MV-4-11 (cell line): ENCODE data around the gene SLC5A1.
A peak's percentile ranks its signal among the peaks of the same experiment; 100 is the strongest.

Source experiments
- DNase-seq: peaks from one replicate; lab custom pipeline; 2025; lab: John Stamatoyannopoulos, UW

The SLC5A1 gene

GRCh38 chr22:32042924-32043323 lies at the start of gene SLC5A1:
SLC5A1 (plus strand) TSS chr22:32043261; CDS start chr22:32043282, 21 bp downstream.
- DNase-seq = no peak

GRCh38 chr22:31995046-31995445 lies 48.0 kb upstream of the SLC5A1 start:
- no peak for DNase-seq

DNA sequence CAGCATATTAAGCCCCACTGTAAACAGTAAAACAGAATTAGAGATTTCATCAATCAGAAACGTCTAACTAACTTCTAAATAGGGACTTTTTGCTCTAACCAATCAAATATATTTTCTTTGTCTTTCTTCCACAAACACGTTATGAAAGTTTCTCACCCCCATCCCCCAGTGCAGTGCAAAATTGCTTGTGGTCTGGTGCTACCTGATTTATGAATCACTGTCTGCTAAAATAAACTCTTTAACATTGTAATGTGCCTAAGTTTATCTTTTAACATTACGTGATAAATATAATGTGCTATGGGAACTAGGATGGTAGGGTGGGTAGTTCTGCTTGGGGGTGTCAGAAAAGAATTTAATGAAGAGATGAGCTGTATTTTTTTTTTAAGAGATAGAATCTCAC lies 47.3 kb upstream of the SLC5A1 start:
- DNase-seq = no peak

- no peak for DNase-seq
Measured at GRCh38 chr22:31998784-31999385, 44.2 kb upstream of the SLC5A1 start.

DNA sequence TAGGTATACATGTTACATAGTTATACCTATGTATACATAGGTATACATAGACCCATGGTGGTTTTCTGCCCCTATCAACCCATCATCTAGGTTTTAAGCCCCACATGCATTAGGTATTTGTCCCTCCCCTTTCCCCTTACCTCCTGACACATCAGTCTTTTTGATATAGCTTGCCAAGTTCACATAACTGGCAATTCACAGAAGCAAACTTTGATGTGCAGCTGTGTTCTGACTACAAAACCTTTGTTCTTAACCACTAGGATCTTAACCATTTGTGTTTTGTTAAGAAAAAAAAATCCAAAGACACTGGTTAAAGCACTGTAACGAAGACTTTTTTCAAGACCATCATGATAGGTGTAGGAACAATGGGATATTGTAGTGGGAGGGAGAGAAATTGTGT lies 42.9 kb upstream of the SLC5A1 start:
- no peak for DNase-seq

DNA sequence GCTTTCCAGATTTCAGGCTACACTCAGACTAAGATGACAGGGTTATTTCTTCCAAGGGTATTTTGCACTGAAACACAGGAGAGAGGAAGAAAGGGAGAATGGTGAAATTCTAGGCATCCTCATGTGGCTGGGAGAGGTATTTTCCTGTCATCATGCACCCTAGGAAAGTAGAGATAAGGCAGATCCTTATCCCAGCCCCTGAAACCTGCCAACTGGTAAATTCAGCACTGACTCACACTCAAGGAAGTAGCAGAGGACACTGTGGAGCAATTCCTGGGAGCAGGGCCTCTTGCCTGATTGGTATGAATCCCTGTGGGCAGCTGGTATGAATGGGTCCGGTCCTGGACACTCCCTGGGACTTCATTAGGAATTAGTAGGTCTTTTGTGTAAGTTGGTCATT lies 37.6 kb upstream of the SLC5A1 start:
- no peak for DNase-seq

DNA sequence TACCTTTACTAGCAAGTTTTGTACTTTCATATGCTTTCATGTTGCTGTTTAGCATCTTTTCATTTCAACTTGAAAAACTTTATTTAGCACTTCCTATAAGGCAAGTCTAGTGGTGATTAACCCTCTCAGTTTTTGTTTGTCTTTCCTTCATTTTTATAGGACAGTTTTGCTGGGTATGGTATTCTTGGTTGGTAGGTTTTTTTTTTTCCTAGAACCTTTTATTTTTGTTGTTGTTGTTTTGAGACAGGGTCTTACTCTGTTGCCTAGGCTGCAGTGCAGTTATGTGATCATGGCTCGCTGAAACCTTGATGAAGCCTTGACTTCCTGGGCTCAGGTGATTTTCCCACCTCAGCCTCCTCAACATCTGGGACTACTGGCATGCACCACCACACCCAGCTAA lies 29.9 kb upstream of the SLC5A1 start:
- no peak for DNase-seq

- DNase-seq = peak; percentile 57
Measured at GRCh38 chr22:32016081-32016480, 27.0 kb upstream of the SLC5A1 start.

DNA sequence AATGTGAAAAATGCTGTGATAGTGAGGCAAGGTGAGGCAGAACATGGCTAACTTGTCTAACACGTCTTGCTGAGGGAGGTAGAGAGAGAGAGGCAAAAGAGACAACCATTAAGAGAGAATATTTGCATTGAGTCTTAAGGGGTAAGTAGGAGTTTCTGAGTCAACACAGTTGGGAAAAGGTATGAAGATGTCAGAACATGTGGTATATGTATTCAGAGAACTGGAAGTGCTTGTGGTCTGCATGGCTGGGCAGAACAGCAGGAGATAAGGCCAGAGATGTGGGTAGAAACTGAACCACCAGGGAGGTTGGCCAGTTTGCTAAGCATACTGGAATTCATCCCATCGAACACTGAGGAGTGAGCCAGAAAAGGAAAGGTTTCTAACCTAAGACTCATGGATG lies 25.0 kb upstream of the SLC5A1 start:
- peak; percentile 61 for DNase-seq

GRCh38 chr22:32020117-32020516 lies 22.9 kb upstream of the SLC5A1 start:
- DNase-seq = peak; percentile 54

DNA sequence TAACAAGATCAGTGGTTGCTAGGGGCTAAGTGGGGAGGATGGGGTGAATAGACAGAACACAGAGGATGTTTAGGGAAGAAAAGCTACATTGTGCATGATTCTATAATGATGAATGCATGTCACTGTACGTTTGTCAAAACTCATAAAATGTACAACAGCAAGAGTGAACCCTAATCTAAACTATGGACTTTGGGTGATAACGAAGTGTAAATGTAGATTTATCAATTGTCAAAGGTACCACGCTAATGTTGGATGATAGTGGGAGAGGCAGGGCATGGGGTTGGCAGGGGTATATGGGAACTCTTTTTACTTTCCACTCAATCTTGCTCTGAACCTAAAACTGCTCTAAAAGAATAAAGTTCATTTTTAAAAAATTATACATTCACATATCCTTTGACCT lies 21.3 kb upstream of the SLC5A1 start:
- DNase-seq = no peak

DNA sequence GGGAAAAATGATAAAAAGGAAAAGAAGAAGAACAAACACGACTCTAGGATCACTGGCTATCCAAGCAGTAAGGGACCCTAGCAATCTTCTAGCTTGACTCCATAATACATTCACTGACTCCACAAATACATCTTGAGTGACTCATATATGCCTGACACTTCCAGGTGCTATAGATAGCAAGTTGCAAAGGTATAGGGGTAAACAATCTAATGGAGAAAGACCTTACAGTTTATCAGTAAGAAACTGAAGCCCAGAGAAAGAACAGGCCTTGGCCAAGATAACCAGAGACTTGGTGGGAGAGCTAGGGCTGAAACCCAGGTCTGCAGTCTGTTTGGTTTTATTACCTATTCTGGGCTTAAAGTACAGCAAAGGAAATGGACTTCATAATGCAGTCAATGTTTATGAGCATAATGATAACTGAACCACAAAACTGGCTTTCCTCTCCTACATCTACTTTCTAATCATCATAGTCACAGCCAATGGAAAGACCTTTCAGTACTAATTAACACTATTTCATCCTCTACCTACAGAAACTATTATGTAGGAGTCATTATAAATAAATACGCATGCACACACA lies 19.7 kb upstream of the SLC5A1 start:
- DNase-seq = no peak

DNA sequence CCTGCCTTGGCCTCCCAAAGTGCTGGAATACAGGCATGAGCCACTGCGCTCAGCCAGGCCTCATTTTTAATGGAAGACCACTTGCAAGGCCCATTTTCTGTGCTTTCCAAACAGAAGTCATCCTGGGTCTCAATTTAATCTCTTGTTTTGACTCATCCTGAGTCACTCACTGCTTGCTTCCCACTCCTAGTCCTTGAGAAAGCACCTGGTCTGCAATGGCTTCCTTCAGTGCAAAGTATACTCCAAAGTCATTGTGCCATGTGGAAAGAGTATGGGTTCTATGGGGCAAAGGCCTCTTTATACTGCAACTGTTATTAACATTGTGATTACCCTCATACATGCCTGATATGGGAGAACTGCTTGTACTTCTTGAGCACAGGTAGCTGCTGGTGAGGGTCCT lies 18.3 kb upstream of the SLC5A1 start:
- DNase-seq = no peak

DNA sequence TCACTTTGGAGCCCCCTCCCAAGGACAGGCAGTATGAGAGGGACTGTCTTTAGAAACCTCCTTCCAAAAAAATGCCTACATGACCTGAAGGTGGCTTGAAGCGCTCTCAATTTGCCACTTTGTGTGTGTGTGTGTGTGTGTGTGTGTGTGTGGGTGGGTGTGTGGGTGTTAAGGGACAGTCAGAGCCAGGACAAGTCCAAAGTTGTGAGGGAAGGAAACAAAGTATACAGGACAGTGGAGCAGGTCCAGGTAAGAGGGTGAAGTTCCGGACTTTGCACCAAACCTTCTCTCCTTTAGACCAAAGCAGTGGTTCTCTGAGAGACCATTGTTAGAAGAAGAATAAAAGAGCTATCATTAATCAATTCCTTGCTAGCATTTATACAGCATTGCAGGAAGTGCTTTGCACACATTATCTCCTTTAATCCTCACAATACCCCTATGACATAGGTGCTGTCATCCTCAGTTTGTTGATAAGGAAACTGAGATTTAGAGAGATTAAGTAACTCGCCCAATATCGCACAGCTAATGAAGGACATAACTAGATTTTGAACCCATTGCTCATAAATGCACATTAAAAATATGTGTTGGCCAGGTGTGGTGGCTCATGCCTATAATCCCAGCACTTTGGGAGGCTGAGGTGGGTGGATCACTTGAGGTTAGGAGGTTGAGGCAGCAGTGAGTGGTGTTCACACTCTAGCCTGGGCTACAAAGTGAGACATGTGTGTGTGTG lies 12.4 kb upstream of the SLC5A1 start:
- DNase-seq = no peak

GRCh38 chr22:32031466-32031865 lies 11.6 kb upstream of the SLC5A1 start:
- DNase-seq = no peak

- no peak for DNase-seq
Measured at GRCh38 chr22:32034275-32034674, 8.8 kb upstream of the SLC5A1 start.

- no peak for DNase-seq
Measured at GRCh38 chr22:32037236-32037635, 5.8 kb upstream of the SLC5A1 start.

DNA sequence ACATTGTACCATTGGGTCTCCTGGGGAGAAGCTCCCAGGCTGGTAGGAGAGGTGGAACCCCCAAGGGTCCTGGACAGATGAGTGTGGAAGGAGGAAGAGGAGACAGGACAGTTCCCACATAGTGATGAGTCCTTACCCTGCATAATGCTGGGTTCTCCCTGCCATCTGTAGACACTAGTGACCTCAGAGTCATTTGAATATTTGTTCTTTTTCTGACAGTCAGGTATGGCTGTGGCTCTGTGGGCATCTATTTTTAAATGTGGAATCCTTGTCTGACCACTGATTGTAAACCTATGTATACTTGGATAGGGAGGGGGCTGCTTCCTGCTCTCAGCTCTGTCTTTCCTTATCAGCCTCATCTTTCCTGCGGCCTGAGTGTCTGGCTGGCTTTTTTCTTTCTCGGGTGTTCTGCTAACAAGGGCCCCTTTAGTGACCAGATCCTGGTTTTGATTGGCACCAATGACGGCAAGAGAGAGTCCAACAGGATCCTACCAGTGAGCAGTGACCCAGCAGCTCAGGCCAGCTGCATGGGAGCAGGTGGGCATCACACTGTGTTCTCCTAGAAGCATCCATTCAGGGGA lies 2.6 kb upstream of the SLC5A1 start:
- no peak for DNase-seq

- DNase-seq = no peak
Measured at GRCh38 chr22:32043391-32043790, 330 bp downstream of the SLC5A1 start.

GRCh38 chr22:32044477-32044876 lies 1.4 kb downstream of the SLC5A1 start:
- DNase-seq = no peak

- DNase-seq = peak; percentile 21
Measured at GRCh38 chr22:32044913-32045312, 1.9 kb downstream of the SLC5A1 start.

DNA sequence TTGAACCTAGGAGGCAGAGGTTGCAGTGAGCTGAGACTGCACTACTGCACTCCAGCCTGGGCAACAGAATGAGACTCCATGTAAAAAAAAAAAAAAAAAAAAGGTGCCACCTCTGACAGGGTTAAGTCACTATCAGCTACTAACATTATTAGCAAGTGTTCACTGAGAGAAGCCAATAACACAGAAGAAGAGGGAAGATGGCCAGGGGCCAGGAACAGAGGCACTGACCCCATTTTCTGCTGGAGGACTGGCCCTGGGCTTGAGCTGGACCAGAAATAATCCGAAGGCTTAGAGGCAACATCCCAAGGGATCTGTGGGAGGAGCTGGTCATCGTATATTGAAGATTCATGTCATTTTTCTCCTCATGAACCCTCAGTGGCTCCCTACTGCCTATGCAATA lies 5.0 kb downstream of the SLC5A1 start:
- no peak for DNase-seq
